Mucosa of descending colon (tissue), 3 donors: ENCODE data around the gene SNRNP40. TPM values are rescaled to one million over a fixed set of nuclear protein-coding genes. Genes with fewer than 3 reads are reported as not detected.

Experiments
- ATAC-seq: fragments of 200-7000 bp; cut with Tn5 transposase; one replicate; pipeline ENCODE4 v1.9.1; 2020; ENCODE audit warnings: mild to moderate bottlenecking, moderate library complexity
- DNase-seq, 3 donors: peaks; one replicate each; pipeline ENCODE4 v3.0.0-alpha.2; 2020
- H3K36me3 ChIP-seq: fragments of 200-600 bp; one replicate; pipeline ENCODE4 v1.8.0; 2021; ENCODE audit warnings: low read depth, mild to moderate bottlenecking
- H3K4me1 ChIP-seq: fragments of 200-600 bp; one replicate; pipeline ENCODE4 v1.8.0; 2021; ENCODE audit warnings: low read depth, mild to moderate bottlenecking
- H3K4me3 ChIP-seq: fragments of 200-600 bp; one replicate; pipeline ENCODE4 v1.8.0; 2021; ENCODE audit warnings: mild to moderate bottlenecking
- H3K9me3 ChIP-seq: fragments of 200-600 bp; one replicate; pipeline ENCODE4 v1.8.0; 2021; ENCODE audit warnings: mild to moderate bottlenecking
- CTCF ChIP-seq: fragments of 200-600 bp; IDR thresholded peaks from one replicate; pipeline ENCODE4 v1.8.0; 2022; ENCODE audit warnings: antibody characterized with exemption, mild to moderate bottlenecking
- intact Hi-C, 2 donors: fragments of 100-400 bp; cut with DNase I in 1 of 2; cut with micrococcal nuclease in 1 of 2; formaldehyde crosslinking; loops; one replicate each; pipeline versions ENCODE4 v1.11.0 to v1.11.1; 2022; cut with DNase I, micrococcal nuclease
- total RNA-seq, 3 donors: library from RNA; stranded (reverse); fragmentation: NEBNext Ultra II Directional in 2 of 3; extraction: Animal tissue kit (Norgen Biotek cat#: 25700) in 2 of 3; gene quantifications; one replicate each; pipeline versions ENCODE4 v1.2.1 to v1.2.4, GENCODE V29; 2021 to 2023
- donor health status: DM: no; HTN: no; CAD: no; lungs with moderate emphysema.
- donor health status: DM: no; HTN: no; CAD: no.
- donor health status: DM: no; HTN: yes; CAD: no.

Gene SNRNP40
- total RNA-seq, 3 donors from 2014 or later: 22.9 to 33.4 (median 29.5) TPM

DNA sequence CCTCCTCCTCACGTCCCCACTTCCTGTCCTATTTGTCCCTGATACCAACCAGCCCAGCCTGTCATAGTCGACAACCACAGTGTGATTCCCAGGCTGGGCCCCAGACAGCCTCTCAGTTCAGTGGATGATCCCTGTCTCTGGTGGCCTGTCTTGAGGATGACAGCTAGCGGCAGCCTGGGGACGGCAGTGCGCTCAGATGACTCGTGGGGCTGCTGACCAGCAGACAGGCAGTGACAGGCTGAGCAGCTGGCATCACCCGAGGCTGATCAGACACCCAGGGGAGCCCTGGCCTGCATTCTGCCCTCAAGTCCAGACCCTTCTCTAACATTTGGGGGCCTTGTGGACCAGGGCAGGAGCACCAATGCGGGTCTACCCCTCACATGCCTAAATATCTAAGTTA, 77.9 kb downstream of the SNRNP40 start:
- TF ChIP-seq CTCF: no peak
- Histone ChIP-seq H3K4me3 (no peak overlapping the region), H3K9me3 (no peaks in the 10 kb centered on the region), H3K4me1 (peaks cover 8% of the 10 kb centered on the region), H3K36me3 (no peaks in the 10 kb centered on the region)
- DNase-seq (no peak), ATAC-seq (no peak)
- intact Hi-C loops: no loop called here

GRCh38 chr1:31216016-31216415, 80.6 kb downstream of the SNRNP40 start:
- TF ChIP-seq CTCF: no peak
- peak; percentile 90 for ATAC-seq

DNA sequence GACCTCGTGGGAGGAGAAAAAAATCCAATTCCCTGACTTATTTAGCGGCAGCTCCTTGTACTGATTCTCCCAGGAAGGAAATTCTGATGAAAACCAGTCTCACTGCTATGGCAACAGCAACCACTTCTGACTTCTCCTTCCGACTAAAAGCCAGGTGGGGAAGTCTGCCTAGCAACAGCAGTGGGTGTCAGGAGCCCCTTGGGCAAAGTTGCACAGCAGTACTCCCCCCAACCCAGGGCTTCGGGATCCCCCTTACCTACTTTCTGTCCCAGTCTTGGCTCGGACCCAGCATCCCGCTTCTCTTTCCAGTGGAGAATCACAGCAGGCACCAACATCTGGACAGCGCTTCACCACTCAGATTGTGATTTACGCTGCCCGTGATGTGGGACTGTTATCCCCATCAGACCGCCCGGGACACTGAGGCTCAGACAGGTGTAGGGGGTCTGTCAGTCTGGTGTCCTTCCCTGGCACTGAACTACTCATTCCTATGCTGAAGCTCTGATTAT, 81.5 kb downstream of the SNRNP40 start:
- ATAC-seq (no peak), DNase-seq (no peak)
- peaks cover 8% of the 10 kb centered on the region for H3K4me1 ChIP-seq
- H3K36me3 ChIP-seq: no peaks in the 10 kb centered on the region
- no peaks in the 10 kb centered on the region for H3K9me3 ChIP-seq
- H3K4me3 ChIP-seq: no peak overlapping the region
- no peak for TF ChIP-seq CTCF
- intact Hi-C loops: no loop called here

More at GRCh38 chr1:31216016-31216415, 80.6 kb downstream of the SNRNP40 start:
- intact Hi-C loops: no loop called here
- Histone ChIP-seq H3K4me3 (no peak overlapping the region), H3K9me3 (no peaks in the 10 kb centered on the region), H3K36me3 (no peaks in the 10 kb centered on the region), H3K4me1 (peaks cover 8% of the 10 kb centered on the region)
- peak; percentile 74 to 81 (median 79) for DNase-seq

DNA sequence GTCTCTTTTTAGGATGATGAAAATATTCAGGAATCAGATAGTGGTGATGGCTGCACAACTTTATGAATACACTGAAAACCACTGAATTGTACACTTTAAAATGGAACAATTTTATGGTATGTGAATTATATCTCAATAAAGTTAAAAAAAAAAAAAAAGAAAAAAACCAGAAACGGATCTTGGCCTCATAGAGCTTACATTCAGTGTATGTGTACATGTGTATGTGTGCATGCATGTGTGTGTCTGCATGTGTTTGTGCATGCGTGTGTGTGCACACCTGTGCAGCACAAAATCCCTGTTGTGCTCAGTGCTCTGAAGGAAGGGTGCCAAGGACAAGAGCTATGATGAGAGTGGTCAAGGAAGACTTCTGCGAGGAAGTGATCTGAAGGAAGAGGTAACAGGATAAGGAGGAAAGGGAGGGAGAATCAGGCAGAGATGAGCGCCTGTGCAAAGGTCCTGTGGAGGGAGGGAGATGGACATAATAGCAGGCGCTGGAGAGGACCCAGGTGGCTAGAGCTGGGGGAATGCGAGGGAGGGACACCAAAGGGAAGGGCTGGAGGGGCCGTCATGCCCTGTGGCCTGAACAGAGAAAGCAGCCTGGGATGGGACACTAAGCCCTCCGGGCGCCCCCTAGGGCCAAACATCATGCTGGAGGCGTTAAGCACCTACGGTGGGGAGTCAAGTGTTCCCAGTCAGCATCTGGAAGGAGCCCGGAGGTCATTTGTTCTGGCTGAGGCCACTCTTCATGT, 82.1 kb downstream of the SNRNP40 start:
- H3K36me3 ChIP-seq: no peaks in the 10 kb centered on the region
- no peak overlapping the region for H3K4me3 ChIP-seq
- no peaks in the 10 kb centered on the region for H3K9me3 ChIP-seq
- ATAC-seq (no peak), DNase-seq (no peak)
- no peak for TF ChIP-seq CTCF
- intact Hi-C loops: no loop called here
- H3K4me1 ChIP-seq: peaks cover 8% of the 10 kb centered on the region

Other genes starting within 250 kb of the SNRNP40 start
- 100 to 1,000 TPM; 116 to 135 (median 127) TPM for gene PUM1, start 231.1 kb downstream of the SNRNP40 start, total RNA-seq
- under 1 TPM in 1 of 3 donors, not detected in 2; 0.35 TPM for gene NKAIN1, start 56.9 kb downstream of the SNRNP40 start, total RNA-seq
- 10 to 100 TPM; 16.0 to 20.5 (median 16.8) TPM for gene ZCCHC17, start 244 bp upstream of the SNRNP40 start, total RNA-seq
- gene FABP3, start 76.3 kb upstream of the SNRNP40 start, total RNA-seq: 1 to 10 TPM; 5.6 to 7.8 (median 7.1) TPM
- gene SERINC2, start 116.4 kb upstream of the SNRNP40 start, total RNA-seq: 100 to 1,000 TPM; 146 to 381 (median 225) TPM